ENCODE data around the gene FYN.

DNA sequence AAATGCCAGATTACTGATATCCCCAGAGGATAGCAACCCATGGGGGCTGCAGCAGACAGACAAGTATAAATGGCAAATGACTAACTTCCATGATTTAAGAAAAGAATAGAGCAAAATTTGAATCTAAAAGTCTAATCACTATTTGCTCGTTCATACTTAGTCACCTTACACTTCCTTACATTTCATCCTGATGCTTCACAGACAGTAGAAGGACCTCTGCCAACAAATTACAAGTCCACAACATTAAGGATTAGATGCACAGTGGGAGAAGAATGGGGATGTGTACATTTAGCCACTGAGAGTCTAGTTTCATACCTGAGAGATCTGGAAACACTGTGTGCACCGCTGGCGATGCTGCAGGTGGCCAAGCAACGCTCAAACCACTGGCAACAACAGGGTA lies 72.4 kb downstream of the FYN start:
- TF ChIP-seq, protein P1, sequence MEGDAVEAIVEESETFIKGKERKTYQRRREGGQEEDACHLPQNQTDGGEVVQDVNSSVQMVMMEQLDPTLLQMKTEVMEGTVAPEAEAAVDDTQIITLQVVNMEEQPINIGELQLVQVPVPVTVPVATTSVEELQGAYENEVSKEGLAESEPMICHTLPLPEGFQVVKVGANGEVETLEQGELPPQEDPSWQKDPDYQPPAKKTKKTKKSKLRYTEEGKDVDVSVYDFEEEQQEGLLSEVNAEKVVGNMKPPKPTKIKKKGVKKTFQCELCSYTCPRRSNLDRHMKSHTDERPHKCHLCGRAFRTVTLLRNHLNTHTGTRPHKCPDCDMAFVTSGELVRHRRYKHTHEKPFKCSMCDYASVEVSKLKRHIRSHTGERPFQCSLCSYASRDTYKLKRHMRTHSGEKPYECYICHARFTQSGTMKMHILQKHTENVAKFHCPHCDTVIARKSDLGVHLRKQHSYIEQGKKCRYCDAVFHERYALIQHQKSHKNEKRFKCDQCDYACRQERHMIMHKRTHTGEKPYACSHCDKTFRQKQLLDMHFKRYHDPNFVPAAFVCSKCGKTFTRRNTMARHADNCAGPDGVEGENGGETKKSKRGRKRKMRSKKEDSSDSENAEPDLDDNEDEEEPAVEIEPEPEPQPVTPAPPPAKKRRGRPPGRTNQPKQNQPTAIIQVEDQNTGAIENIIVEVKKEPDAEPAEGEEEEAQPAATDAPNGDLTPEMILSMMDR (conservative IDR thresholded peaks at IDR 0.05; ENCODE audit: low read depth, low read length): no peak
- TF ChIP-seq EZH2 (IDR thresholded peaks at IDR 0.05; ENCODE audit: borderline replicate concordance, low read depth, low read length, poor library complexity, severe bottlenecking): no peak
